ENCODE data around the gene BIK. TPM values are rescaled to one million over a fixed set of nuclear protein-coding genes. Genes with fewer than 3 reads are reported as not detected.

Gene BIK
- polyA plus RNA-seq, 1 of the 3 experiments (the other 2 are of a cell fraction): 0.66 TPM

DNA sequence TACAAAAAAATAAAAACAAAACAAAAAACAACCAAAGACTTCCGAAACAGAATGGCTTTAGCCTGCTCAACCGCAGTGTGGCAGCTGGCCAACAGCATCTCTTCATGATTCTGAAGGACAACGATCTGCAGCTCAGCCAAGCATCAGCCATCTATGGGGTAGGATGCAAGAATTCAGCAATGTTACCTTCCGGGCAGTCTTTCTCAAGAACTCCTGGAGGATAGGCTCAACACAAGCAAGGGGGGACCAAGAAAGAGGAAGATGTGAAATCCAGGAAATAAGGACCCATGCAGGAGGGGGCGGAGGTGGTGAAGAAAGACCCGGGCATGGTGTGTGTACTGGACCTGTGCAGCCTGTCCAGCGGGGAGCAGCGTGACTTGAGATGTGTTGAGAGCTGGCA is 37.3 kb downstream of the BIK start:
- WGBS (ENCODE audit: low lambda C conversion rate): 72% methylated on average over 8 of the region's 8 CpGs
- Histone ChIP-seq H2AFZ (ENCODE audit: low read depth) (no peak overlapping the region), H3K9me3 (no peaks in the 10 kb centered on the region), H3K4me2 (no peak overlapping the region), H3F3A (replicated peaks; ENCODE audit: insufficient read depth) (no peaks in the 10 kb centered on the region), H3K4me1 (ENCODE audit: control insufficient read depth in 1 of 2, insufficient read depth in 2 of 2, low read depth in 1 of 2, low read length in 1 of 2) (peaks cover 0 to 5% of the 10 kb centered on the region in 2 experiments; a peak in 1 of 4 replicates), H4K20me1 (ENCODE audit: insufficient read depth) (no peaks in the 10 kb centered on the region), H3K27me3 (ENCODE audit: insufficient read depth) (no peaks in the 10 kb centered on the region), H3K36me3 (replicated peaks in 1 of 2; ENCODE audit: control insufficient read depth in 1 of 2, insufficient read depth in 2 of 2, low read length in 1 of 2) (no peaks in the 10 kb centered on the region), H3K27ac (ENCODE audit: low read depth in 2 of 2, low read length in 1 of 2) (no peak overlapping the region), H3K9ac (no peak overlapping the region), H3K9me2 (no peaks in the 10 kb centered on the region), H3K4me3 (ENCODE audit: low read depth in 2 of 2, low read length in 1 of 2) (no peak overlapping the region), H3K79me2 (ENCODE audit: insufficient read depth) (peaks cover 16% of the 10 kb centered on the region)
- DNase-seq: no peak
- TF ChIP-seq, protein P1, sequence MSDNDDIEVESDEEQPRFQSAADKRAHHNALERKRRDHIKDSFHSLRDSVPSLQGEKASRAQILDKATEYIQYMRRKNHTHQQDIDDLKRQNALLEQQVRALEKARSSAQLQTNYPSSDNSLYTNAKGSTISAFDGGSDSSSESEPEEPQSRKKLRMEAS (IDR thresholded peaks at IDR 0.05; ENCODE audit: low read depth): no peak
- ChIA-PET POLR2A (no interaction called here), CTCF (no interaction called here)

- Histone ChIP-seq H3K79me2 (ENCODE audit: insufficient read depth) (peaks cover 17% of the 10 kb centered on the region), H2AFZ (ENCODE audit: low read depth) (no peak overlapping the region), H3K9me2 (no peaks in the 10 kb centered on the region), H3K27ac (ENCODE audit: low read depth in 2 of 2, low read length in 1 of 2) (no peak overlapping the region), H3K4me3 (ENCODE audit: low read depth in 2 of 2, low read length in 1 of 2) (no peak overlapping the region), H4K20me1 (ENCODE audit: insufficient read depth) (no peaks in the 10 kb centered on the region), H3K4me2 (no peak overlapping the region), H3K4me1 (ENCODE audit: control insufficient read depth in 1 of 2, insufficient read depth in 2 of 2, low read depth in 1 of 2, low read length in 1 of 2) (peaks cover 0 to 3% of the 10 kb centered on the region in 2 experiments; a peak in 1 of 4 replicates), H3K9me3 (no peaks in the 10 kb centered on the region), H3F3A (replicated peaks; ENCODE audit: insufficient read depth) (no peaks in the 10 kb centered on the region), H3K9ac (no peak overlapping the region), H3K27me3 (ENCODE audit: insufficient read depth) (no peaks in the 10 kb centered on the region), H3K36me3 (replicated peaks in 1 of 2; ENCODE audit: control insufficient read depth in 1 of 2, insufficient read depth in 2 of 2, low read length in 1 of 2) (no peaks in the 10 kb centered on the region)
- ChIA-PET CTCF (no interaction called here), POLR2A (no interaction called here)
- no peak for DNase-seq
- 0% methylated on average over 1 of the region's 6 CpGs for WGBS (ENCODE audit: low lambda C conversion rate)
- no peak for TF ChIP-seq TCF12 (IDR thresholded peaks at IDR 0.05)
- TF ChIP-seq NRF1 (IDR thresholded peaks at IDR 0.05; ENCODE audit: low read depth, low read length): no peak
- TF ChIP-seq, protein P1 (IDR thresholded peaks at IDR 0.05; ENCODE audit: low read depth): no peak
- TF ChIP-seq CHD2 (IDR thresholded peaks at IDR 0.05; ENCODE audit: low read length, partially characterized antibody): no peak
These were observed 38.0 kb downstream of the BIK start for GRCh38 chr22:43148581-43148980.

DNA sequence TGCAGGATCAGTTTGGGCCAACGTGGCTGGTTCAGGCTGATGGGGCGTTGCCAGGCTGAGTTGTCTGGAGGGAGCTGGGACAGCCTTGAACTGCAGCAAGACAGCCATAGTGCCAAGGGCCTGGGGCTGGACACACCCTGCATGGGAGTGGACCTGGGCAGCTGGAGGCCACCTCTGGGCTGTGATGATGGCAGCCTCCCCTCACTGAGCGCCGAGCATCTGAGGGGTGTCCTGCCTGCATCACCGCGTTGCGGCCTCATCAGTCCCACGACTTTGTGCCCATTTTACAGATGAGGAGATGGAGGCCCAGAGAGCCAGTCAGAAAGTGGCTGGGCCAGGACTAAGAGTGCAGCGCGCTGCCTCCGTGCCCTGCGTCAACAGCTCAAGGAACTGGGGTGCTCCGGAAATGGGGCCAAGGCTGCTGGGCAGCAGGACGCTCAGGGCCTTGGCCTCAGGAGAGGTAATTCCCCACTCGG is 40.2 kb downstream of the BIK start:
- peaks cover 0 to 2% of the 10 kb centered on the region in 2 experiments; a peak in 1 of 4 replicates for H3K4me1 ChIP-seq (ENCODE audit: control insufficient read depth in 1 of 2, insufficient read depth in 2 of 2, low read depth in 1 of 2, low read length in 1 of 2)
- TF ChIP-seq NFIC (IDR thresholded peaks at IDR 0.05; ENCODE audit: borderline replicate concordance) (no peak), TEAD4 (IDR thresholded peaks at IDR 0.05; ENCODE audit: borderline replicate concordance, insufficient read depth) (no peak), NRF1 (IDR thresholded peaks at IDR 0.05; ENCODE audit: low read depth, low read length) (no peak), EP300 (IDR thresholded peaks at IDR 0.05; ENCODE audit: borderline replicate concordance in 1 of 2, low read depth in 1 of 2, low read length in 1 of 2) (no peak), RAD21 (IDR thresholded peaks at IDR 0.05; ENCODE audit: low read length) (no peak)
- TF ChIP-seq, protein P1 (IDR thresholded peaks at IDR 0.05; ENCODE audit: low read depth): no peak
- TF ChIP-seq, protein P2, sequence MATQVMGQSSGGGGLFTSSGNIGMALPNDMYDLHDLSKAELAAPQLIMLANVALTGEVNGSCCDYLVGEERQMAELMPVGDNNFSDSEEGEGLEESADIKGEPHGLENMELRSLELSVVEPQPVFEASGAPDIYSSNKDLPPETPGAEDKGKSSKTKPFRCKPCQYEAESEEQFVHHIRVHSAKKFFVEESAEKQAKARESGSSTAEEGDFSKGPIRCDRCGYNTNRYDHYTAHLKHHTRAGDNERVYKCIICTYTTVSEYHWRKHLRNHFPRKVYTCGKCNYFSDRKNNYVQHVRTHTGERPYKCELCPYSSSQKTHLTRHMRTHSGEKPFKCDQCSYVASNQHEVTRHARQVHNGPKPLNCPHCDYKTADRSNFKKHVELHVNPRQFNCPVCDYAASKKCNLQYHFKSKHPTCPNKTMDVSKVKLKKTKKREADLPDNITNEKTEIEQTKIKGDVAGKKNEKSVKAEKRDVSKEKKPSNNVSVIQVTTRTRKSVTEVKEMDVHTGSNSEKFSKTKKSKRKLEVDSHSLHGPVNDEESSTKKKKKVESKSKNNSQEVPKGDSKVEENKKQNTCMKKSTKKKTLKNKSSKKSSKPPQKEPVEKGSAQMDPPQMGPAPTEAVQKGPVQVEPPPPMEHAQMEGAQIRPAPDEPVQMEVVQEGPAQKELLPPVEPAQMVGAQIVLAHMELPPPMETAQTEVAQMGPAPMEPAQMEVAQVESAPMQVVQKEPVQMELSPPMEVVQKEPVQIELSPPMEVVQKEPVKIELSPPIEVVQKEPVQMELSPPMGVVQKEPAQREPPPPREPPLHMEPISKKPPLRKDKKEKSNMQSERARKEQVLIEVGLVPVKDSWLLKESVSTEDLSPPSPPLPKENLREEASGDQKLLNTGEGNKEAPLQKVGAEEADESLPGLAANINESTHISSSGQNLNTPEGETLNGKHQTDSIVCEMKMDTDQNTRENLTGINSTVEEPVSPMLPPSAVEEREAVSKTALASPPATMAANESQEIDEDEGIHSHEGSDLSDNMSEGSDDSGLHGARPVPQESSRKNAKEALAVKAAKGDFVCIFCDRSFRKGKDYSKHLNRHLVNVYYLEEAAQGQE (IDR thresholded peaks at IDR 0.05; ENCODE audit: low read depth, low read length): no peak
- no peaks in the 10 kb centered on the region for H4K20me1 ChIP-seq (ENCODE audit: insufficient read depth)
- CTCF ChIA-PET: no interaction called here
- peak overlapping the region; percentile 89; the same call in 1 of the 2 replicates for H3K4me2 ChIP-seq
- no peaks in the 10 kb centered on the region for H3K9me2 ChIP-seq
- peak overlapping the region; percentile 59 to 60; a peak in 3 of 4 replicates for H3K4me3 ChIP-seq (ENCODE audit: low read depth in 2 of 2, low read length in 1 of 2)
- peaks cover 27% of the 10 kb centered on the region for H3K79me2 ChIP-seq (ENCODE audit: insufficient read depth)
- H3K27me3 ChIP-seq (ENCODE audit: insufficient read depth): no peaks in the 10 kb centered on the region
- no peak for DNase-seq
- peak overlapping the region; percentile 79; the same call in 1 of the 2 replicates for H2AFZ ChIP-seq (ENCODE audit: low read depth)
- POLR2A ChIA-PET: no interaction called here
- no peaks in the 10 kb centered on the region for H3K36me3 ChIP-seq (replicated peaks in 1 of 2; ENCODE audit: control insufficient read depth in 1 of 2, insufficient read depth in 2 of 2, low read length in 1 of 2)
- no peaks in the 10 kb centered on the region for H3K9me3 ChIP-seq
- no peaks in the 10 kb centered on the region for H3F3A ChIP-seq (replicated peaks; ENCODE audit: insufficient read depth)
- H3K9ac ChIP-seq: peak overlapping the region; percentile 71
- no CpG with 5 or more reads among the region's 15 CpGs for WGBS (ENCODE audit: low lambda C conversion rate)
- no peak overlapping the region for H3K27ac ChIP-seq (ENCODE audit: low read depth in 2 of 2, low read length in 1 of 2)
